Sigmoid colon (tissue), 7 donors: ENCODE data around the gene RFC1. TPM values are rescaled to one million over a fixed set of nuclear protein-coding genes. Genes with fewer than 3 reads are reported as not detected.

Experiments
- DNase-seq: peaks from one replicate; pipeline ENCODE4 v3.0.0-alpha.2; 2019
- H3K27ac ChIP-seq, 4 donors: fragments of 200-600 bp; sonication (generic); one replicate each; pipeline ENCODE4 v1.5.1; 2016 to 2019; ENCODE audit warnings: mild to moderate bottlenecking in 1 of 4
- H3K27me3 ChIP-seq, 3 donors: fragments of 200-600 bp; sonication (generic); one replicate each; pipeline ENCODE4 v1.5.1; 2019; ENCODE audit warnings: mild to moderate bottlenecking in 1 of 3
- H3K36me3 ChIP-seq, 4 donors: fragments of 200-600 bp; sonication (generic); one replicate each; pipeline ENCODE4 v1.5.1; 2016 to 2019
- H3K4me1 ChIP-seq, 4 donors: fragments of 200-600 bp; sonication (generic); one replicate each; pipeline ENCODE4 v1.5.1; 2017 to 2019
- H3K4me3 ChIP-seq, 4 donors: fragments of 200-600 bp; sonication (generic); one replicate each; pipeline ENCODE4 v1.5.1; 2017 to 2019; ENCODE audit warnings: mild to moderate bottlenecking in 2 of 4, moderate library complexity in 1 of 4
- H3K9me3 ChIP-seq, 4 donors: fragments of 200-600 bp in 3 of 4; sonication (generic) in 3 of 4; one replicate each; pipeline versions ENCODE4 v1.5.1 to v1.6.1; 2013 to 2019
- CTCF ChIP-seq, 4 experiments: fragments of 450-650 bp in 3 of 4; fragments of 200-600 bp in 1 of 4; IDR thresholded peaks; one replicate each; pipeline ENCODE4 v1.5.1; 2016 to 2019; ENCODE audit warnings: antibody characterized with exemption in 4 of 4, mild to moderate bottlenecking in 3 of 4, moderate library complexity in 2 of 4
- EP300 ChIP-seq, 4 donors: sonication (generic); formaldehyde crosslinking; IDR thresholded peaks; one replicate each; pipeline ENCODE4 v1.6.1; 2017; ENCODE audit warnings: antibody characterized with exemption in 4 of 4
- POLR2A ChIP-seq, 2 donors: fragments of 450-650 bp; IDR thresholded peaks; one replicate each; pipeline ENCODE4 v1.6.1; 2016; ENCODE audit warnings: antibody characterized with exemption in 2 of 2, mild to moderate bottlenecking in 2 of 2, moderate library complexity in 2 of 2
- POLR2AphosphoS5 ChIP-seq, 4 donors: sonication (generic); formaldehyde crosslinking; IDR thresholded peaks; one replicate each; pipeline ENCODE4 v1.6.1; 2017; ENCODE audit warnings: antibody characterized with exemption in 4 of 4
- WGBS, 2 donors: extraction: QIAGEN DNeasy Blood & Tissue Kit; methylation state at CpG; one replicate each; pipeline ENCODE4 v1.1.7; 2013; 5-methylcytosine and 5-hydroxymethylcytosine counted together
- intact Hi-C: fragments of 100-400 bp; cut with DNase I; formaldehyde crosslinking; loops from one replicate; pipeline ENCODE4 v1.15.1; 2023
- polyA plus RNA-seq, 3 donors: library from polyadenylated mRNA; stranded (reverse); fragments of 200-250 nt; gene quantifications; one replicate each; pipeline ENCODE4 v1.2.3, GENCODE V29; 2013
- total RNA-seq, 4 donors: library from RNA; depleted of rRNA; stranded (reverse); fragments of >200 nt; gene quantifications; one replicate each; pipeline ENCODE4 v1.1.0, GENCODE V29; 2016
- donor health status: healthy with polysubstance abuse.
- donor health status: Bipolar disorder and iron deficiency.
- donor health status: healthy.

The RFC1 gene
- total and polyA plus RNA-seq, 7 donors = 10.2 to 46.6 (median 30.2) TPM

- Histone ChIP-seq H3K36me3 (peaks cover 0 to 16% (median 0%) of the 10 kb centered on the region in 4 donors), H3K27me3 (no peaks in the 10 kb centered on the region), H3K9me3 (no peaks in the 10 kb centered on the region), H3K4me1 (peaks cover 0 to 9% (median 0%) of the 10 kb centered on the region in 4 donors), H3K4me3 (no peak overlapping the region), H3K27ac (no peak overlapping the region)
- TF ChIP-seq CTCF (IDR thresholded peaks at IDR 0.05) (no peak), EP300 (IDR thresholded peaks at IDR 0.05) (no peak), POLR2A (IDR thresholded peaks at IDR 0.05) (no peak)
- WGBS, 2 donors = 84 to 92% methylated on average over 4 of the region's 4 CpGs
- DNase-seq = no peak
- intact Hi-C loops = no loop called here
These were observed 28.3 kb downstream of the RFC1 start for GRCh38 chr4:39337841-39338240.

- no peaks in the 10 kb centered on the region for H3K27me3 ChIP-seq
- 89 to 95% methylated on average over 4 of the region's 4 CpGs for WGBS, 2 donors
- peaks cover 0 to 9% (median 0%) of the 10 kb centered on the region in 4 donors for H3K4me1 ChIP-seq
- TF ChIP-seq EP300 (IDR thresholded peaks at IDR 0.05) = no peak
- TF ChIP-seq POLR2AphosphoS5 (IDR thresholded peaks at IDR 0.05) = no peak
- no peak for TF ChIP-seq POLR2A (IDR thresholded peaks at IDR 0.05)
- no peak for TF ChIP-seq CTCF (IDR thresholded peaks at IDR 0.05)
- no peak for DNase-seq
- H3K36me3 ChIP-seq = peaks cover 0 to 3% (median 0%) of the 10 kb centered on the region in 4 donors
- no peaks in the 10 kb centered on the region for H3K9me3 ChIP-seq
- no peak overlapping the region for H3K27ac ChIP-seq
- intact Hi-C loops = no loop called here
- no peak overlapping the region for H3K4me3 ChIP-seq
These were observed 30.6 kb downstream of the RFC1 start for GRCh38 chr4:39335566-39335965.

GRCh38 chr4:39331191-39331590, 35.0 kb downstream of the RFC1 start:
- Histone ChIP-seq H3K4me3 (no peak overlapping the region), H3K4me1 (peaks cover 0 to 8% (median 0%) of the 10 kb centered on the region in 4 donors), H3K27me3 (no peaks in the 10 kb centered on the region), H3K27ac (no peak overlapping the region), H3K36me3 (peaks cover 0 to 12% (median 0%) of the 10 kb centered on the region in 4 donors), H3K9me3 (no peaks in the 10 kb centered on the region)
- TF ChIP-seq CTCF (IDR thresholded peaks at IDR 0.05) (no peak), POLR2AphosphoS5 (IDR thresholded peaks at IDR 0.05) (no peak), EP300 (IDR thresholded peaks at IDR 0.05) (no peak), POLR2A (IDR thresholded peaks at IDR 0.05) (no peak)
- intact Hi-C loops = no loop called here
- 92 to 95% methylated on average over 2 of the region's 2 CpGs for WGBS, 2 donors
- DNase-seq = no peak

GRCh38 chr4:39330353-39330752, 35.8 kb downstream of the RFC1 start:
- Histone ChIP-seq H3K4me1 (peaks cover 0 to under 1% (median 0%) of the 10 kb centered on the region in 4 donors), H3K9me3 (no peaks in the 10 kb centered on the region), H3K4me3 (no peak overlapping the region), H3K27ac (no peak overlapping the region), H3K27me3 (no peaks in the 10 kb centered on the region), H3K36me3 (peaks cover 0 to 20% (median 0%) of the 10 kb centered on the region in 4 donors)
- TF ChIP-seq CTCF (IDR thresholded peaks at IDR 0.05) (no peak), POLR2A (IDR thresholded peaks at IDR 0.05) (no peak), EP300 (IDR thresholded peaks at IDR 0.05) (no peak), POLR2AphosphoS5 (IDR thresholded peaks at IDR 0.05) (no peak)
- 95 to 96% methylated on average over 1 of the region's 1 CpG for WGBS, 2 donors
- intact Hi-C loops = no loop called here
- DNase-seq = no peak

- Histone ChIP-seq H3K4me1 (no peaks in the 10 kb centered on the region), H3K27me3 (no peaks in the 10 kb centered on the region), H3K9me3 (no peaks in the 10 kb centered on the region), H3K36me3 (peaks cover 0 to 45% (median 0%) of the 10 kb centered on the region in 4 donors), H3K4me3 (no peak overlapping the region), H3K27ac (no peak overlapping the region)
- TF ChIP-seq POLR2AphosphoS5 (IDR thresholded peaks at IDR 0.05) (no peak), POLR2A (IDR thresholded peaks at IDR 0.05) (no peak), CTCF (IDR thresholded peaks at IDR 0.05) (no peak)
- WGBS, 2 donors = 98 to 99% methylated on average over 2 of the region's 2 CpGs
- DNase-seq = no peak
- intact Hi-C loops = no loop called here
These were observed 39.6 kb downstream of the RFC1 start for GRCh38 chr4:39326468-39326977.
